Thyroid gland (tissue), 4 donors: Measurements from ENCODE around the gene RSBN1. TPM values are rescaled to one million over a fixed set of nuclear protein-coding genes. Genes with fewer than 3 reads are reported as not detected.

ENCODE experiments used
- DNase-seq, 2 donors: peaks; one replicate each; pipeline ENCODE4 v3.0.0-alpha.2; 2019
- H3K27ac ChIP-seq, 3 donors: fragments of 200-600 bp; sonication (generic); 1 replicate in 2 of 3; 2 replicates in 1 of 3; pipeline ENCODE4 v1.5.1; 2016 to 2019; ENCODE audit warnings: mild to moderate bottlenecking in 1 of 3, moderate library complexity in 1 of 3
- H3K27me3 ChIP-seq: fragments of 200-600 bp; sonication (generic); one replicate; pipeline ENCODE4 v1.5.1; 2019
- H3K36me3 ChIP-seq, 2 donors: fragments of 200-600 bp; sonication (generic); one replicate each; pipeline ENCODE4 v1.5.1; 2016 to 2019
- H3K4me1 ChIP-seq, 2 donors: fragments of 200-600 bp; sonication (generic); one replicate each; pipeline ENCODE4 v1.5.1; 2017 to 2019
- H3K4me3 ChIP-seq, 3 donors: fragments of 200-600 bp; sonication (generic); replicated peaks in 1 of 3; 1 replicate in 2 of 3; 2 replicates in 1 of 3; pipeline ENCODE4 v1.5.1; 2016; ENCODE audit warnings: mild to moderate bottlenecking in 1 of 3
- H3K9me3 ChIP-seq: fragments of 200-600 bp; sonication (generic); one replicate; pipeline ENCODE4 v1.5.1; 2017
- CTCF ChIP-seq, 6 experiments: fragments of 200-600 bp in 3 of 6; fragments of 450-650 bp in 3 of 6; sonication (generic) in 3 of 6; IDR thresholded peaks; one replicate each; pipeline ENCODE4 v1.5.1; 2016 to 2019; ENCODE audit warnings: antibody characterized with exemption in 6 of 6, mild to moderate bottlenecking in 2 of 6, inconsistent platforms in 1 of 6, moderate library complexity in 1 of 6
- POLR2A ChIP-seq, 2 donors: fragments of 450-650 bp; IDR thresholded peaks; one replicate each; pipeline ENCODE4 v1.6.1; 2017; ENCODE audit warnings: antibody characterized with exemption in 2 of 2, mild to moderate bottlenecking in 2 of 2, moderate library complexity in 1 of 2
- WGBS, 2 donors: methylation state at CpG; one replicate each; pipeline ENCODE4 v1.1.5; 2017; 5-methylcytosine and 5-hydroxymethylcytosine counted together
- intact Hi-C: fragments of 100-400 bp; cut with DNase I; formaldehyde crosslinking; loops from one replicate; pipeline ENCODE4 v1.15.1; 2023
- total RNA-seq, 4 donors: library from RNA; depleted of rRNA; stranded (reverse); fragments of >200 nt; gene quantifications; one replicate each; pipeline ENCODE4 v1.2.3, GENCODE V29; 2016

Gene RSBN1
- total RNA-seq, 4 donors from 2014 or later: 23.7 to 31.5 (median 26.8) TPM

- Histone ChIP-seq H3K27me3 (no peaks in the 10 kb centered on the region), H3K27ac (no peak overlapping the region), H3K4me3 (no peak overlapping the region), H3K9me3 (no peaks in the 10 kb centered on the region), H3K4me1 (peaks cover 9 to 11% of the 10 kb centered on the region in 2 donors), H3K36me3 (peaks cover 0 to 7% of the 10 kb centered on the region in 2 donors)
- DNase-seq: no peak
- TF ChIP-seq POLR2A (IDR thresholded peaks at IDR 0.05) (no peak), CTCF (IDR thresholded peaks at IDR 0.05) (no peak)
- 91 to 95% methylated on average over 4 of the region's 4 CpGs for WGBS, 2 donors
- intact Hi-C loops: no loop called here
These were observed 14.8 kb downstream of the RSBN1 start for GRCh38 chr1:113797472-113797871.

GRCh38 chr1:113793878-113794834 lies 18.1 kb downstream of the RSBN1 start:
- intact Hi-C loops: no loop called here
- no peak for DNase-seq
- Histone ChIP-seq H3K4me1 (no peaks in the 10 kb centered on the region), H3K27me3 (no peaks in the 10 kb centered on the region), H3K27ac (no peak overlapping the region), H3K4me3 (no peak overlapping the region), H3K9me3 (no peaks in the 10 kb centered on the region), H3K36me3 (peaks cover 0 to 7% of the 10 kb centered on the region in 2 donors)
- TF ChIP-seq CTCF (IDR thresholded peaks at IDR 0.05) (no peak), POLR2A (IDR thresholded peaks at IDR 0.05) (no peak)
- 92 to 95% methylated on average over 9 of the region's 9 CpGs for WGBS, 2 donors

GRCh38 chr1:113792986-113793385 lies 19.3 kb downstream of the RSBN1 start:
- peaks cover 0 to 7% of the 10 kb centered on the region in 2 donors for H3K36me3 ChIP-seq
- no peaks in the 10 kb centered on the region for H3K4me1 ChIP-seq
- H3K27ac ChIP-seq: no peak overlapping the region
- WGBS, 2 donors: 90 to 98% methylated on average over 1 of the region's 1 CpG
- DNase-seq: no peak
- H3K27me3 ChIP-seq: no peaks in the 10 kb centered on the region
- intact Hi-C loops: no loop called here
- TF ChIP-seq POLR2A (IDR thresholded peaks at IDR 0.05) (no peak), CTCF (IDR thresholded peaks at IDR 0.05) (no peak)
- H3K4me3 ChIP-seq: no peak overlapping the region
- H3K9me3 ChIP-seq: no peaks in the 10 kb centered on the region

- TF ChIP-seq POLR2A (IDR thresholded peaks at IDR 0.05) (no peak), CTCF (IDR thresholded peaks at IDR 0.05) (no peak)
- Histone ChIP-seq H3K9me3 (no peaks in the 10 kb centered on the region), H3K4me3 (no peak overlapping the region), H3K4me1 (no peaks in the 10 kb centered on the region), H3K27ac (no peak overlapping the region), H3K36me3 (peaks cover 0 to 7% of the 10 kb centered on the region in 2 donors), H3K27me3 (no peaks in the 10 kb centered on the region)
- 86 to 89% methylated on average over 5 of the region's 5 CpGs for WGBS, 2 donors
- no peak for DNase-seq
- intact Hi-C loops: no loop called here
These were observed 19.8 kb downstream of the RSBN1 start for GRCh38 chr1:113792471-113792870.

- intact Hi-C loops: no loop called here
- no peak overlapping the region for H3K4me3 ChIP-seq
- TF ChIP-seq POLR2A (IDR thresholded peaks at IDR 0.05) (no peak), CTCF (IDR thresholded peaks at IDR 0.05) (no peak)
- no peaks in the 10 kb centered on the region for H3K9me3 ChIP-seq
- no peaks in the 10 kb centered on the region for H3K27me3 ChIP-seq
- no peak overlapping the region for H3K27ac ChIP-seq
- no peaks in the 10 kb centered on the region for H3K36me3 ChIP-seq
- no peak for DNase-seq
- 90 to 93% methylated on average over 3 of the region's 3 CpGs for WGBS, 2 donors
- H3K4me1 ChIP-seq: peaks cover 0 to 5% of the 10 kb centered on the region in 2 donors
These were observed 23.5 kb downstream of the RSBN1 start for GRCh38 chr1:113788802-113789201.
